ENCODE data around the gene METTL25B.

The METTL25B gene

GRCh38 chr1:156772728-156773497 lies 44.6 kb downstream of the METTL25B start:
- FAIRE-seq (no peak), DNase-seq (ENCODE audit: insufficient read length, low spot score) (no peak)
- no peak for TF ChIP-seq SPI1 (IDR thresholded peaks at IDR 0.05; ENCODE audit: low read depth, low read length)
- no peak for TF ChIP-seq PAX5 (IDR thresholded peaks at IDR 0.05; ENCODE audit: insufficient read depth, low read length, severe bottlenecking)
- TF ChIP-seq POLR2AphosphoS5 (IDR thresholded peaks at IDR 0.05; ENCODE audit: low read depth, low read length), result no peak
- TF ChIP-seq POU2F2 (IDR thresholded peaks at IDR 0.05; ENCODE audit: low read depth, low read length), result no peak
- no peak for TF ChIP-seq TAF1 (IDR thresholded peaks at IDR 0.05; ENCODE audit: low read depth, low read length)
- no peak for TF ChIP-seq POLR2A (IDR thresholded peaks at IDR 0.05; ENCODE audit: low read depth, low read length)

- DNase-seq (ENCODE audit: insufficient read length, low spot score), result no peak
- TF ChIP-seq POLR2A (IDR thresholded peaks at IDR 0.05; ENCODE audit: low read depth, low read length) (no peak), POU2F2 (IDR thresholded peaks at IDR 0.05; ENCODE audit: low read depth, low read length) (no peak), POLR2AphosphoS5 (IDR thresholded peaks at IDR 0.05; ENCODE audit: low read depth, low read length) (no peak), PAX5 (IDR thresholded peaks at IDR 0.05; ENCODE audit: insufficient read depth, low read length, severe bottlenecking) (no peak), SPI1 (IDR thresholded peaks at IDR 0.05; ENCODE audit: low read depth, low read length) (no peak), TAF1 (IDR thresholded peaks at IDR 0.05; ENCODE audit: low read depth, low read length) (no peak)
- FAIRE-seq, result no peak
These were observed 45.3 kb downstream of the METTL25B start for GRCh38 chr1:156773607-156774006.

- TF ChIP-seq POLR2A (IDR thresholded peaks at IDR 0.05; ENCODE audit: low read depth, low read length), result no peak
- no peak for TF ChIP-seq SPI1 (IDR thresholded peaks at IDR 0.05; ENCODE audit: low read depth, low read length)
- TF ChIP-seq POLR2AphosphoS5 (IDR thresholded peaks at IDR 0.05; ENCODE audit: low read depth, low read length), result no peak
- no peak for TF ChIP-seq PAX5 (IDR thresholded peaks at IDR 0.05; ENCODE audit: insufficient read depth, low read length, severe bottlenecking)
- TF ChIP-seq POU2F2 (IDR thresholded peaks at IDR 0.05; ENCODE audit: low read depth, low read length), result no peak
- no peak for TF ChIP-seq TAF1 (IDR thresholded peaks at IDR 0.05; ENCODE audit: low read depth, low read length)
- DNase-seq (ENCODE audit: insufficient read length, low spot score) (no peak), FAIRE-seq (no peak)
These were observed 47.5 kb downstream of the METTL25B start for GRCh38 chr1:156775799-156776198.

GRCh38 chr1:156776942-156777341 lies 48.7 kb downstream of the METTL25B start:
- DNase-seq (ENCODE audit: insufficient read length, low spot score) (no peak), FAIRE-seq (no peak)
- TF ChIP-seq TAF1 (IDR thresholded peaks at IDR 0.05; ENCODE audit: low read depth, low read length) (no peak), POLR2A (IDR thresholded peaks at IDR 0.05; ENCODE audit: low read depth, low read length) (no peak), SPI1 (IDR thresholded peaks at IDR 0.05; ENCODE audit: low read depth, low read length) (no peak), PAX5 (IDR thresholded peaks at IDR 0.05; ENCODE audit: insufficient read depth, low read length, severe bottlenecking) (no peak)

DNA sequence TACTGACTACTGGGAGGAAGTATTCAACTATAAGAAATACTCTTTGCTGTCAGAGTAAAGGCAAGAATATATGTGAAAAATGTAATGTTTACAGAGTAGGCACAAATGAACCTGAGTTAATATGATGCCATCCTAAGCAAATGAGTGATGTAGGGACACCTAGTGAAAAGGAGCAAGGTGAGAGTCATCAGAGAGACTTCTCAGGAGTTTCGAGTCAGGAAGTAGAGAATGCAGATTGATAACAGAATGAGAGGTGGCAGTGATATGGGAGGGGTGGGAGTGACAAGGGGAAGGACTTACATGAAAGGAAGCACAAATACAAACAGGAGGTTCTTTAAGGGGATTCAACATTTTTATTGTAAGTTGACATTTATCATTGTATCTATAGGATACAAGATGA lies 49.3 kb downstream of the METTL25B start:
- DNase-seq (ENCODE audit: insufficient read length, low spot score) (no peak), FAIRE-seq (no peak)

GRCh38 chr1:156781585-156782186 lies 53.4 kb downstream of the METTL25B start:
- DNase-seq (ENCODE audit: insufficient read length, low spot score), result no peak
- no peak for TF ChIP-seq TAF1 (IDR thresholded peaks at IDR 0.05; ENCODE audit: low read depth, low read length)
- no peak for TF ChIP-seq POLR2A (IDR thresholded peaks at IDR 0.05; ENCODE audit: low read depth, low read length)
- no peak for TF ChIP-seq PAX5 (IDR thresholded peaks at IDR 0.05; ENCODE audit: insufficient read depth, low read length, severe bottlenecking)
- TF ChIP-seq POU2F2 (IDR thresholded peaks at IDR 0.05; ENCODE audit: low read depth, low read length), result no peak
- TF ChIP-seq POLR2AphosphoS5 (IDR thresholded peaks at IDR 0.05; ENCODE audit: low read depth, low read length), result no peak
- no peak for TF ChIP-seq SPI1 (IDR thresholded peaks at IDR 0.05; ENCODE audit: low read depth, low read length)
- no peak for FAIRE-seq

More for the DNA sequence above, 49.3 kb downstream of the METTL25B start:
- TF ChIP-seq TAF1 (IDR thresholded peaks at IDR 0.05; ENCODE audit: low read depth, low read length) (no peak), POLR2A (IDR thresholded peaks at IDR 0.05; ENCODE audit: low read depth, low read length) (no peak), SPI1 (IDR thresholded peaks at IDR 0.05; ENCODE audit: low read depth, low read length) (no peak), PAX5 (IDR thresholded peaks at IDR 0.05; ENCODE audit: insufficient read depth, low read length, severe bottlenecking) (no peak), POU2F2 (IDR thresholded peaks at IDR 0.05; ENCODE audit: low read depth, low read length) (no peak), POLR2AphosphoS5 (IDR thresholded peaks at IDR 0.05; ENCODE audit: low read depth, low read length) (no peak)

GRCh38 chr1:156785458-156785857 lies 57.2 kb downstream of the METTL25B start:
- no peak for DNase-seq (ENCODE audit: insufficient read length, low spot score)
- FAIRE-seq, result no peak
- TF ChIP-seq POLR2A (IDR thresholded peaks at IDR 0.05; ENCODE audit: low read depth, low read length) (no peak), POU2F2 (IDR thresholded peaks at IDR 0.05; ENCODE audit: low read depth, low read length) (no peak), PAX5 (IDR thresholded peaks at IDR 0.05; ENCODE audit: insufficient read depth, low read length, severe bottlenecking) (no peak)
